HG03354 (cell line): ENCODE data around the gene MYO18B.

Experiments used
- ATAC-seq: cut with Tn5 transposase; IDR thresholded peaks from one replicate; pipeline ENCODE4 v1.9.1; 2021; ENCODE audit warnings: mild to moderate bottlenecking; ENCODE audit not compliant: unreplicated experiment, poor library complexity, severe bottlenecking

The MYO18B gene

DNA sequence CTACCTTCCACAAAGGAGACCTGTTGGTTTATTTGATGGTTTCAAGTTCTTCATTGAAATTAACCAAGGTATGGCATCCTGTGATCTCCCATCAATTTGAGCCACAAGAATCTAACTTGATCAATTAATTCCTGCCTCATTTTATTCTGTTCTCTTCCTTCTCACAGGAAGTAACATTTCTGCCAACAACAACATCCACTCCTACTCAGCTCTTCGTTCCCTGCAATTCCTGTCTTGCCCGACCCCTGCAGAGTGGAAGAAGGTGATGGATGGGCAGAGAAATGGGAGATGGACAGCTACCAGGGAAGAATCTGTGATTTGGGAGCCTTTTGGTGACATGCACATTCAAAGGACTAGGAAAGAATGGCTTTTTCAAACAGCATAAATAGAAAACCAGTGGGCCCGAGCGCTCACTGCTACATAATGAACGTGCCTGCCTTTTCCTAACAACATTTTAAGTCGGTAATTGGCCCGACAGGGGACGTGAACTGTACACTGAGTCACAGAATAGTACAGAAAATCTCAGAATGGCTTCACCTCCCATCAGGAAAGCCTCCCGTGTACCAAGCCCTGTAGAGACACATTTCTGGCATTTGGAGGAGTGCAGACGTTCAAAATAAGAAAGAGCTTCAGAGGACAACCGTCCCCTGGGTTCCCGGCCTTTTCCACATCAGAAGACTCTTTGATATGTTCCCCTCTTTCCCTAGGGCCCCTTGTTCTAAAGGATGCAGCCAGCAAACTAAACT, 314.6 kb downstream of the MYO18B start:
- no peak for ATAC-seq

DNA sequence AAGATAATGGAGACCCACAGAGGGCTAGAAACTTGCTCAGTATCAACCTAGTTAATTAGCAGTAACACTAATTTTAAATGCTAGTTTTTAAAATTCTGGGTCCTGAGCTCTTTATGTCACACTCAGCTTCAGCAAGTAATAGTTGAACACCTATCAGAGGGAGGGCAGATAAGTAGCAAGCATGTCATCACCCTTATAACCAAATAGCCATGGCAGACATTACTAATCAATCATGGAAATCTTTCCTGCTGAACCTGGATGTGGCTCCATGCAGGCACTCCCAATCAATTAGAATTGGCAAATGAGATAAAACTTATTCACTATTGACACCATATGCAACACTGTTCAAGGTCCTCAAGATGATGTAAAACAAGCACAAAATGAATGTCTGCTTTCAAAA, 315.7 kb downstream of the MYO18B start:
- no peak for ATAC-seq

DNA sequence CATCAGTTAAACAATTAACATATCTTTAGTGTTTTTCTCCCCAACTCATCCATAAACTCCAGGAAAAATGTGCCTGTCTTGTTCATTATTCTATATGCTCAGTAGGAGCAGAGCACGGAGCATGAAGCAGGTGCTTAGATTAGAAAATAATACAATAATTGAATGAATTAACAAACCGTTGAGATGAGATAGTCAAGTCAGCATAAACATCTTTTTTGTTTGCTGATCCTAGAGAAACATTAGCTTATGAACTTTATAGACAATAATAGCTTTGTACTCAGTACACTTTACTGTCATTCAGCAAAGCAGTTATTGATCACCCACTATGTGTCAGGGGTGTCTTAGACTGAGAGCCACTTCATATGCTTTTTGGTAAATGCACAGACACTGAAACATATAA, 322.1 kb downstream of the MYO18B start:
- no peak for ATAC-seq

DNA sequence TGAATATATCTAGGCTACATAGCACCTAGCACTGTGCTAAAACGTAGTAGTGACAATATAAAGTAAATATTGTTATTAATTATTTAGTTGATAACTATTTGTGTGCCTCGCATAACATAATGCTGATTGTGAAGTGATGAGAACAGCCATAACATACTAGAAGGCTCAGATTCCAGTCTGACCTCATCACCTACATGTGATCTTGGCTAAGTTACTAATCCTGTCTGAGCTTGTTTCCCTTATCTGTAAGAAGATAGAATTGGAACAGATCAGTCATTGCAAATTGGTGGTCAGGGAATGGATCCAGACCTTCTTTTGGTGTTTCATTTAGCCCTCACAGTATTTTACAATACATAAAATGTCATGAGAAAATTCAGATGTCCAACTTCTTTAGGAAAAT, 323.9 kb downstream of the MYO18B start:
- no peak for ATAC-seq

DNA sequence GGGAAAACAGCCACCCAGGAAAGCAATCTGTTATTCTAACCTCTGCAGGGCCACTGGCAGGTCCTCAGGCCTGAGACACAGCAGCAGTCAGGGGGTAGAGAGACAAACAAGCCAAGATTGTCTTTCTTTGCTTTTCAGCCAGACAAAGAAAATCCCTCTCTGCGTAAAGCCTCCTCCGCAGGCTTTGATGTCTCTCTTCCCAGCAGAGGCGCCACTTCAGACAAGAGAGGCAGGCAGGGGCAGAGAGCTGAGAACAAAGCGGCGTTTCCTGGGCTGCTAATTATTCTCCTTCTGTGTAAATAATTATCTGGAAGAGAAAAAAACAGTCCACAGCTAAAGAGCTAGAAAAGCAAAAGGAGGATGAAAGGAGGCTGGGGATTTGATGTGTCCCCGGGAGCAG, 324.5 kb downstream of the MYO18B start:
- ATAC-seq, result no peak

DNA sequence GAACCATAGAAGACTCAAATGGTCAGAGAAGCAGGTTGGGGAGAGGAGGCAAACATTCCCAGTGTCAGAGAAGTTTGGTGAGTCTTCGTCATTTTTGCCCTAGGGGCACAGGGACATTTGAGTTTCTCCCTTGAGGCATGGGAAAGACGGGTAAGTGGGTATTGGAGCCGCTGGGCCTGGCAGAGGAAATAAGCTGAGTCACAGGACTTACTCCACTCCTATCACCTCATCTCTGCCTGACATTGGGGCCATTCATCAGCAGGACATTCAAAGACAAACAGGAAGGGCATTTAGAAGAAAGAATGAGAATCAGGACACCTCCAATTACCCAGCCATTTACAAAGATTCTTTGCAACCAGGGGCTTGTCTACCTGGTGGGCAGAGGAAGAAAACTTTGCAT, 326.6 kb downstream of the MYO18B start:
- no peak for ATAC-seq

DNA sequence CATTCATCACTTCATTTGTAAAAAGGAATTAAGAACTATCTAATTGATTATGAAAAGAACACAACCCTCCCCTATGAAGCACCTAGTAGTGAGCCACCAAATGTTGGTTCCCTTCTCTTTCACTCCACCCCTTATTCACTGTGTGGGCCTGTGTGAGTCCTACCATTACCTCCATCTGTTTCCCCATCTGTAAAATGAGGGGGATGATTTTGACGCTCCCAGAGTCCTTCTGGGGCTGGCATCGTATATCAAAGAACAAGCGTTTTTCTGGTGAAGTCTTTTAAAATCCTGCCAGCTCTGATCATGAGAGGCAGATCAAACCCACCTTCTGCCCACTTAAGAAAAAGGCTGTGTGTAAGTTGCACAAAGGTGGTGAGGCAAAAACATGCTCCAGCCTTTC, 330.6 kb downstream of the MYO18B start:
- ATAC-seq, result no peak

DNA sequence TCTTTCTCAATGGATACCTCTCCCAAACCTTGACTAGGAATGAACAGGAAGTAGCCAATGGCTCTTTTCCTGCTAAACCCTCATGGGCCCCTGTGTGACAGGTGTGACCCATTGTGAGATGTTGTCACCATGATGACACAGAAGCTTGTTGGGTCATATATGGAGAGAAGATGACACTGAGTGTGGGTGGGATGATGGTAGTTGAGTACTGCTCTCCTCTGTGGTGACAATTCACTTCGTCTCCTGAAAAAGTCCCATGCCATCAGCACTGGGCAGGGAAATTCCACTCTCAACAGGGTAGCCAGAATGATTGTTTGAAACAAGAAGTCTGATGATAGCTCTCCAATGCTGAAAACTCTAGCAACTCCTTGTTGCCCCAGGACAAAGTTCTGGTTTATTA, 333.3 kb downstream of the MYO18B start:
- ATAC-seq, result no peak

DNA sequence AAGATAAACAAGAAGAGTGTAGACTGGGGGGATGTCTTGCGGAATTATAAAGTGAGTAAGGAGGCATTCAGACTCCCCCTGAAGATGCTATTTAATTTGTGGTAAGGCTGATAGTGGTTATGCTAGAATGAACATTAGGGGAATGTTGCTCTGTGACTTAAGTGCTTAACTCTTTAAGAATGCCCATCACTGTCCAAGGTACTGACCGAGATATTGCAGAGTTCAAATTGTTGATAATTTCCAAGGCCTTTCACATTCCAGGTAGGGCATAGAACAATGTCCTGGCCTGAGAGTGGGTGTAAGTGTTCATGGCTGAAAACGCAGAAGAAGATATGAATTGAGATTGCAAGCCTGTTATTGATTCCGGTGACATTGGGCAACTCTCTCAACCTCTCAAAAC, 337.0 kb downstream of the MYO18B start:
- no peak for ATAC-seq
